IPS DF 19.7 (cell line): ENCODE data around the gene ALG9.

Experiments
- DNase-seq: peaks from one replicate; pipeline ENCODE4 v3.0.0-alpha.2; 2013; ENCODE audit warnings: low read depth, low spot score

Gene ALG9

DNA sequence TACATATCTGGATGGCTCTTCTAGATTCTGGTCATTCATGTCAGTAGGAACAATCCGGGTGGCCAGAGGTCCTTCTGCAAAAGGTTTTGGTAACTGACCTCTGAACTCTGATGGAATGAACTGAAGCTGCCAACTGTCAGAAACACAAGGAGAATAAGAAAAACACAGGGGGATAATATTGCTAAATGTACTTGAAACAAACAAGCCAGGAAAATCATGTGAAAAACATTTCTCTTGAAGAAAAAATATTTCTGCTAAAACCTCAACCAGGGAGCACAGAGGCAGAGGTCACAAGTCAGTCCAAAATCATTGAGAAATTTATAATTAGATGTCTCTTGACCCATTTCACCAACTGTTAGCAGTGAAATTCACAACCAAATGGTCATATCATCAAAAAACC is 35.2 kb downstream of the ALG9 start:
- DNase-seq, result no peak

DNA sequence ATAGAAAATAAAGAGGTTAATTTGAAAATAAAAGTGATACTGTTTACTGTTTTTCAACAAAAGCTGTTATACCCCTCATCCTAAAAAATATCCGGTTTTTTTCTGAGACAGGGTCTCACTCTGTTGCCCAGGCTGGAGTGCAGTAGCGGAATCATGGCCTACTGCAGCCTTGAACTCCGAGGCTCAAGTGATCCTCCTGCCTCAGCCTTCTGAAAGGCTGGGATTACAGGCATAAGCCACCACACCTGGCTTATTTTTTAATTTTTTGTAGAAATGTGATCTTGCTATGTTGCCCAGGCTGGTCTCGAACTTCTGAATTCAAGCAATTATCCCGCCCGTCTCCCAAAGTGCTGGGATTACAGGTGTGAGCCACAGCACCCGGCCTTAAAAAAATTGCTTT is 35.7 kb downstream of the ALG9 start:
- no peak for DNase-seq

DNA sequence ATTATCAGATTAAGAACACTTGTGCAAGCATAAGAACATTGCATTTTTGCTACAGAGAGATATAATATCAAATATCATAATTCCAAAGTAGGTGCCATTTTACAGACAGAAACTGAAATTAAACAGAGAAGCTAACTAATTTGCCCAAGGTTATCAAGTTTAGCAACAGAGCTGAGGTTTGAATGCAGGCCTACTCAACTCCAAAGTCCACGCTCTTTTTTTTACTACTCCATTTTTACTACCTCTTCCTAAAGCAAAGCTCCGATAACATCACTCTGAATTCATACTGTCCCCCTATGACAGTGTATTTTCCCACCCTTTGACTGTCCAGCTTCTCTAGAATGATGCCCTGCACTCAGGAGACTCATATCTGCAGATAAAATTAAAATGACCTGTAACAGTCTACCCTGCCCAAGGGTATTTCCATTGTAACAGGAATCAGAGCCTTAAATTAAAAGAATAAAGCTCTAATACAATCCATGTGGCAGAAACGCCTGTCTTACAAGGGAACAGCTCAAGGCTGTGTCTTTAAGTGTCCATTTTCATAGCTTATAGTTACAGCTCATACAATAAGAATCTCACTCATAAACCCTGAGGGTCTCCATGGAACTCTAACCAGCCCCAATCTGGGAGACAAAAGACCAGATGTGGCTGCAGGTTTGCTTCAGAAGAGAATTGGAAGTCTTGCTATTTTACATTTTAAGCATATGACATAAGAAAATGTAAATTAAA is 36.8 kb downstream of the ALG9 start:
- no peak for DNase-seq

DNA sequence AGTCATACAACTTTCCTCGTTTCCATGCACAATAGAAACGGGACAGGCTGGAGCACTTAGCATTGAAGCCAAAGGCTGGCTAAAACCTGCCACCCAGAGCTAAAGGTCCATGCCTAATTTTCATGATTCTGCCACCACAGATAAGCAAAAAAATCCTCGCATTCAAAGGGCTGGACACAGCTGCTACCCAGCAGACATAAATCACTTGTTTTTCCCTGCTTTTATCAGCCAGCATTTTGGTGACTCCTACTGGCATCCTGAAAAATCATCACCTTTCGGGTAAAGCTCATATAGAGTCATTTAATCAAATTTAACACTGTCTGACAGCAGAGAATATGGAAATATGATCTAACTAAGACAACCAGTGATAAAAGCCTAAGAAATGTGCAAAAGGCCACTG is 37.9 kb downstream of the ALG9 start:
- no peak for DNase-seq

DNA sequence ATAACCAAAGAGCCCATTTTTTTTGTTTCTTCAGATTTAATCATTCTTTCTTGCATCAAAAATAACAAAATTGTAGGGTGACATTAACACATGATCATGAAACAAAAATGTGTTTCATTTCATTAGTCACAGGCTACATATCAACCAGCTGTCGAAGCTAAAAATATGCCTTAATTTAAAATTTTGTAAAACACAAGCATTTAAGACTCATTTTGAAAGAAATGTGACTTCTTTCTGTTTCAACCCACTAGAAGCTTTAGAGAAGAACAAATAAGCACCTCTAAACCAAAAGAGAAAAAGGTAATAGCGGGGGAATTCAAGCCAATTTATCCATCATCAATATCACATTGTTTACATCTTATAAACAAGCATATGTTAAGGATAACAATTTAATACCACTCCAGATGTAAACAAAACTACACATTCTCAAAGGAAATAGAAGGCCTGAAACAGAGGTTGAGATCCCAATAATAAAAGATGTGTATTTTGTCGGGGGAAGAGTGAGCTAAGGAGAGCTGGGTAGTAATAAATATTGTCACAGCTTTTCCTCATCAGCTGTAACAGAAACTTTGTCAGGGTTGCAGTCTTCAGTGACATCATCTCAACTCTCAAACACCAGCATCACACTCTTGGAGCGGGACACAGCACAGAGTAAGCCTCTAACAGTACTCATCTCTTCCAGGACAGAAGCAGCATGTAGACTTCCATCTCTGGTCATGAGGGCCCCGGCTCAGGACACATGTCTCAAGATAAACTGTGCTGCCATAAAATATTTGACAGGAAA is 42.0 kb downstream of the ALG9 start:
- DNase-seq, result no peak

DNA sequence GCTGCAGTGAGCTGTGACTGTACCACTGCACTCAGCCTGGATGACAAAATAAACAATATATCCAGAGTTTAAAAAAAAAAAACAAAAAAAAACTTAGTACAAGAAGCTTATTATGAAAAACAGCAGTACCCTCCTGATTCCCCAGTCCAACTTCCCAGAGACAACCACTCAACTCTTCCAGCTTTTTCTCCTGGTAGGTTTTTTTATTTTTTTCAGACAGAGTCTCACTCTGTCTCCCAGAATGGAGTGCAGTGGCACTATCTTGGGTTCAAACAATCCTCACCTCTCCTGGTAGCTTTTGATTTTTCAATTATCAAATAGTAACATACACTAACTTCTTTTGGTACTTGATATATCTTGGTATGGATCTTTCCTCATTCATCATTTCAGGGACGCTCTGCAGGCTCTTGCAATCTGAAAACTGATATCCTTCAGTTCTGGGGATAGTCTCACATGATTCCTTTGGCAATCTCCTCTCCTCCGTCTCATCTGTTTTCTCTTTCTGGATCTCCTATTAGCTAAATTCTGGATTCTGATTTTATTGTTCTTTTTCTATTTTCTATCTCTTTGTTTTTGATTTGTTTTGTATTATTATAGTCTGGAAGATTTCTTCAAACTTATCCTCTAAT is 44.9 kb downstream of the ALG9 start:
- no peak for DNase-seq

DNA sequence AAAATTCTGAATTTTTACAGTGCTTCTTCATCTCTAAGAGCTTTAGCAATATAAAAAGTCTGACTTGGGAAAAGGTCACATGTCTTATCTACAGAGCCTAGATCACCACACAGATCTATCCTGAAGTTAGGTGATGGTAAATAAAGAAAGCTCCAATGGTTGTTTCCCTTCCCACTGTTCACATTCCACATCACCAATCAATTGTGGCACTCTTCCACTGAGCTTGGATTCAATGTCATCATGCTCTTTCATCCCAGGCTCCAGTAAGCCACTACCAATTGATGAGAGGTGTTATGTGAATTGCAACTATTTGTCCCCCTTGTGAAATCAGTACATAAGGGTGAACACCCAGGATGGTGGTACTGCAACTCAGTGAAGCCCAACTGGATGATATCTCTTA is 47.8 kb downstream of the ALG9 start:
- DNase-seq, result no peak

DNA sequence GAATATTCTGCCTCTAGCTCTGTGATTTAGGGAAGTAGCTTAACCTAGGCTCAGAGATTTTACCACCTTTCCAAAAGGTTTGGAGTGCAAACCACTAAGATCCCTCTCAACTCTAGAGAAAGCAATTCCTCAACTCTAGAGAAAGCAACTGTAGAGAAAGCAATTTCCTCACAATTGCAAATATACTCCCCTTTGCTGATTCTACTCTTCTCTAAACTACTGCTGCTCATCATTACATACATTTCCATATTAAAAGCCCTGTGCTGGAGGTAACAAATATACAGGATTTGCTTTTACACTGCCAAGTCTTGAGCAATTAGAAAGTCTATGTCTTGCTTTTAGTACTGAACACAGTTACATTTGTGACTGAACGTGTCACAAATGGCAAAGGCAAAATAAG is 48.2 kb downstream of the ALG9 start:
- DNase-seq, result peak; percentile 3

DNA sequence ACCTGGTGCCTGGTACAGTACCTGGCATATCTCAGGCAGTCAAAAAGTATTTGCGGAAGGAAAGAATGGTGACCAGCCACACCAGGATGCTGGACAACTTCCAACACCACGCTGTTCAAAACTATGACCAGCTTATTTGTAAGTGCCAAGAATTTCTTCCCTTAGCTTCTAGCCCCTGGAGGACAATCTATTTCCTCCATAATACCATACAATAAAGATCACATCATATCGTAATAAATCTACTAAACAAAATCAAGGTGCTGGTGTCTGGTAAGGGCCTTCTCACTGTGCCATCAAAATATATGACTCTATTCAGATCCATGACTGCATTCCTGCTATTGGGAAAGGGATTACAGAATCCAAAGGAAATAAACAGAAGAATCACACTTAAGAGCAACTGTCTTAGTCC is 51.5 kb downstream of the ALG9 start:
- no peak for DNase-seq

DNA sequence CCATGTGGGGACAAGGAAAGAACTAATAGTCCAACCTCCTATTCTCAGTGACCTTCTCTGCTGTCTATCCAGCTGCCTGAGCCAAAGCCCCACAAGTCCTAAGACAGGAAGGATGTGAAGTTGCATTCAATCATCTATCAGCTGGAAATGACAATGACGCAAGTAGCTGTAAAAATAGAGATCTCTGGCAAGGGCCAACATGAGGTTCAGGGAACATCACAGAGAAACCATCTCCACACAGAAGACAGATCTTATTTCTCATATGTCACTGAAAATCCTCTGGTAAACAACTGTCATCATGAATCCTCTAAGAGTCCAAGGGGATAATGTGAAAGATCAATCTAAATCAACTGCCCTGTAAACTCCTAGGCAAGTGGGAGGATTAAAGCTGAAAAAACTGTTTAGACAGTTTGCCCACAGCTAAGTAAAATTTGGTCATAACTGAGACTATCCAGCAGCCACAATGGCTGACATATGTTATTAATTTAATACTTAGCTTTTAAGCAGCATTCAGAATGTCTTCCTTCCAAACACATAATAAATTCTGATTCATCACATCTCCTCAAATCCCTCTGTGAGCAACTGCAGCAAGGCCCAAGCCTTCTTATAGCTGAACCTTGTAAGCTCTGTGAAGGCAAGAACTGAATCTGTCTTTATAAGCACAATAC is 52.1 kb downstream of the ALG9 start:
- no peak for DNase-seq

DNA sequence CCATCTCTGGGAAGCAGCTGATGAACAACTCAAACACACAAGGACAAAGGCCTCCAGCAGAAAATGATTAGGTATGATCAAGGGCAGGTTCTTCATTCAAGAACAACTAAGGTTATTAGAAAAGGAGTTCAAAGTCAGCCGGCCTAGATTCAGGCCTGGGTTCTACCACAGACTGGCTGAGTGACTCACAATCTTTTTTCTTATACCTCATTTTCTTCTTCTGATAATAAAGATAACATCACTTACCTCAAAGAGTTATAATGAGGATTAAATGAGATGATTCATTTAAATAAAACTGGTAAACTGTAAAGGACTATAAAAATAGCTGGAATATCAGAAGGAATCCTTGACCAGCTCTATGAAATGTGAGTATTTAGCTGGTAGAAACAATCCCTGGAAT is 55.9 kb downstream of the ALG9 start:
- DNase-seq, result no peak

DNA sequence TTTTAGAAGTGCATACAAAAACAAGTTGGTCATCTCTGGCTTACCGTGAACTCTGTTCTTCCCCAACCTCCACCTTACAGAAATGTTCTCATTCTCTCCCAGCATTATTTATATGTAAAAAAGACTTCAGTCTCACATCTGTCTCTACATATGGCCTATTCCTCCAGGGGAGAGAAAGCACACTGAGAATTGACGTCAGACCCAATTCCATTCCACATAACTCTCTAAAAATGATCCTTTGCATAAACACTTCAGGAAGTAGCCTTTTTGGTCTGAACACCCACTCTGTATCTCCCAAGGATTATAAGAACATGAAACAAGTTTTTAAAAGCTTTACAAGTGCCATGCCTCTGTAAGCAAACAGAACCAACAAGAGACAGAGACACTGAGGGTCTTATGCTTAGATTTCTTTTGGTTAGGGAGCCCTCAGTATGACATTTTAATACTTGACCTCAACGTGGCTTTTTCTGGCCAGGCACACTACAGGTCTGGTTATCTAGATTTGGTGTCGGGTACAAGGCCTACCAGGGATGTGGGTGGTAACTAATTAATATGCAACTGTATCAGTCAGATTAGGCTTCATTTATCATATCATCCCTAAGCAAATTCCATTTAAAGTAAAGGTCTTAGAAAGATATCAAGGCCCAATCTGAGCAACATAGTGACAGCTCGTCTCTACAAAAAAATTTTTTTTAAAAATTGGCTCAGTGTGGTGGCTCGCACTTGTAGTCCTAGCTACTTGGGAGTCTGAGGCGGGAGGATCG is 56.6 kb downstream of the ALG9 start:
- no peak for DNase-seq

DNA sequence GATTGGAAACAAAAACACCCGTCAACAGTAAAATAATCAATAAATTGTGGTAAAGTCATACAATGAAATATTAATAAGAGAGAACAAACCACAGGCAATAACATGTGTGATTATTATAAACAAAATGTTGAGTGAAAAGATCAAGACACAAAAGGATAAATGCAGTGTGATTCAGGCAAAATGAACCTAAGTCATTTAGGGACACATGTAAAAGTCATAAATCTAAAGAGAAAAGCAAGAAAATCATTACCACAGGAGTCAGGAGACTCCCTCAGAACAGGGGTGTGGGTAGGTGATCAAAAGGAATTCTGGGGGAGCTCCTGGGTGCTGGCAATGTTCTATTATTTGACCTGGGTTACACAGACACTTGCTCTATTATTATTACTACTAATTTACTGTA is 57.3 kb downstream of the ALG9 start:
- no peak for DNase-seq

DNA sequence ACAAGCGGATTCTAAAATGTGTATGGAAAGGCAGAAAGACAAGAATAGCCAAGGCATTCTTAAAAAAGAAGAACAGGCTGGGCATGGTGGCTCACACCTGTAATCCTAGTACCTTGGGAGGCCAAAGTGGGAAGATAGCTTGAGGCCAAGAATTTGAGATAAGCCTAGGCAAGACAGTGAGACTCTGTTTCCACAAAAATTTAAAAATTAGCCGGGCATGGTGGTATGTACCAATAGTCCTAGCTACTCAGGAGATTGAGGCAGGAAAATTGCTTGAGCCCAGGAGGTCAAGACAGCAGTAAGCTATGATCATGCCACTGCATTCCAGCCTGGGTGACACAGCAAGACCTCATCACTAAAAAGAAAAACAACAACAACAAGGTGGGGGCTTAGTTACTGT is 59.2 kb downstream of the ALG9 start:
- no peak for DNase-seq

DNA sequence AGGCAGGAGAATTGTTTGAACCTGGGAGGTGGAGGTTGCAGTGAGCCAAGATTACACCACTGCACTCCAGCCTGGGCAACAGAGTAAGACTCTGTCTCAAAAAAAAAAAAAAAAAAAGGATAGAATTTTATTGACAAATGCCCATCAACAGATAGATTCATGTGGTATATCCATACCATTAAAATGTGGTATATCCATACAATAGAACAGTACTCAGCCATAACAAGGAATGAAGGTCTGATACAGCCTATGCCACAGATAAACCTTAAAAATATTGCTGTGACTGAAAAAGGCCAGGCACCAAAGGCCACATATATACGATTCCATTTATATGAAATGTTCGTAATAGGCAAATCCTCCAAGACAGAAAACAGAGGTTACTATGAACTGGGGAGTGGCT is 59.9 kb downstream of the ALG9 start:
- no peak for DNase-seq

DNA sequence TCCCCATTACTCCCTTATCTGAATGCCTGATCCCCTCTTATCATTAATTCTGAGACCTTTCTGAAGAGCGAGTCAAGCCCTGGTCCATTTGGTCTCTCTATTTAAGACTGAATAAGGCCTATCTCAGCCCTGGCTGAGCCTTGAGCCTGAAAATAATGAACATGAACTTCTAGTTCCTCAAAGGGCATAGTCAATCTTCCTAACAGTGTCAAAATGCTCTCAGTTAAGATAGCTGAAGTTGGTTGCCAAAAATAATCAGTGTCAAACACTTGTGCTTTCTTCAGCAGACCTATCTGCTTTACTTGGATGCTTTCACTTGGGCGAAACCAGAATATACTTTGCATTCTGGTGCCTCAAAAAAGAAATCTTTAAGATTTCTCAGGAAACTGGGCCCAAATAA is 62.5 kb downstream of the ALG9 start:
- DNase-seq, result no peak

DNA sequence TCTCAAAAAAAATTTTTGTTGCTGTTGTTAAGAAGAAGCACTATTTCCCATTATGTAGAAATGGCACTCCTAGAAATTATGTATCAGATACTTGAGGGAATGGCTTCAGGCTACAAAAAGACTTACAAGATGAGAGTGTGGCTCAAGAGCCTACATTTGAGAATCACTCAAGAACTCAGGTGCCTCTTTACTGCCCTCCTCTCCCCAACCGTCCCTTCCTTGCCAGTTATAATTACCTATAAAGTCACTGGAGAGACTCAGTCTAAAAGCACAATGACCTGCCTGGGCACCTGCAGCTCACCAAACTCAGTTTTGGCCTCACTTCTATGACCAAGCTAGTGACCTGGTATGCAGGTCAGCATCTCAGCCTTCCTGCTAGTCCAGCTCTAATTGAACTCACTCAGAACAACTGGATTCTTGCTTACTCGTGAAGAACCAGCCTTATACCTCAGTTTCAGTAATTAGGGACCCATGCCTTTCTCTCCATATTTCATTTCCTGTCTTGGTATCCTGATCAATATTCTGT is 63.3 kb downstream of the ALG9 start:
- no peak for DNase-seq

DNA sequence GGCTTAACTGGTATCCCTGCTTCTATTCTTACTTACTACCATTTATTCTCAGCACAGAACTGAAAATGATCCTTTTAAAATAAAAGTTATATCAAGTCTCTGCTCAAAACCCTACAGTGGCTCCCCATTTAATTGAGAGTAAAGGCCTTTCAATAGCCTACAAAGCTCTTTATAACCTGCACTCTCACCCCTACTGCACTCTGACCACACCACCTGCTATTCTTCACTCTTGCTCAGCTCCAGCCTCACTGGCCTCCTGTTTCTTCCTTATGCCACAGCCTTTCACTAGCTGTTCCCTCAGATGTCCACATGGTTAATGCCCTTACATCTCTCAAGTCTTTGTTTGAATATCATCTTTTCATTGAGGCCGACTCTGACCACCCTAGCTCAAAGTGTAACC is 64.3 kb downstream of the ALG9 start:
- no peak for DNase-seq

DNA sequence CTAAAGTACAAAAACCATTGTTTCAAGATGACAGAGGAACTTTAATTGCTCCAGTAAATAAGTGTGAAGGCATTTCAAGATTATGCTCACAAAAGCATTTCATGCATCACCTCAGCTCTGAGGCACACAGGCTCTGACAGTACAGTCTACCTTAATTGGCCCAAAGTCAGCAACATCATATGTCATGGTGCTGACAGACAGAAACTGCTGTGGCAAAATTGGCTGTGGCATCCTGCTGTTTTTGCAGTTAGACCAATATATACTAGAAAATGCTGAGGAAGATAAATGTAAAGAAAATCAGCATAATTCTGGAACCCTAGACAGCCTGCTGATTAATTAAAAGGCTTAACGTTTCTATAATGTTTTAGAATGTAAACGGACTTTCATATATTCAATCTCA is 70.2 kb downstream of the ALG9 start:
- DNase-seq, result no peak

DNA sequence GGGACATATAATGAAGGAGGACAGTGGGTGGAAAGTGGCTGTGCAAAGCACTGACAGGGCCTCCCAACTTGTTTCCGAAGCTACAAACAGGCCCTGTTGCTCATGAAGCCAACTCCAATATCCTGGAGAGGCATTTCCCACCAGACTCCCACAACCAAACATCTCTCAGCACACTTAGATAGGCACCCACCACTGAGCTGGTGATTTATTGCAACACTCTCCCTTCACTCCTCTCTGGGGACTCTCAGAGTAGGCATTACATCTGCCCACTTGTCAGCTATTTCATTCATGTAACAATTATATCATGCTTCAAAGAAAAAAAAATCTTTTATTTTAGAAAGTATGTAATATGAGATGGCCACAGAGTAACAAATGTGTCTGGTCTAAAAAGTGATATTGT is 73.1 kb downstream of the ALG9 start:
- no peak for DNase-seq

DNA sequence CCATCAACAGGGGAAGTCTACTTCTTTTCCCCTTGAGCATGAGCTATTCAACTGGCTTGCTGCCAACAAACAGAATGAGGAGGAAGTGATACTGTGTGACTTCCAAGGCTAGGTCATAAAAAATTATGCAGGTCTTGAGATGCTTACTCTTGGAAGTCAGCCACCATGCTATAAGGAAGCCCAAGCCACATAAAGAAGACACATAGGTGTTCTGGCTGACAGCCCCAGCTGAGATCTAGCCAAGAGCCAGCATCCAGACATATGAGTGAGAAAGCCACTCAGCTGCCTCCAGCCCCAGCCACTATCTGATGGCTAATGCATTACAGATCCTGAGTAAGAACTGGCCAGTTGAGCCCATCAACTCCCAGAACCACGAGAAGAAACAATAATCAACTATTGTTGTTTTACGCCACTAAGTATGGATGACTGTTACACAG is 74.2 kb downstream of the ALG9 start:
- DNase-seq, result no peak
